HepG2 (cell line): ENCODE data around the gene RHOBTB3. TPM values are rescaled to one million over a fixed set of nuclear protein-coding genes. Genes with fewer than 3 reads are reported as not detected.

Experiments
- ATAC-seq: fragments of 200-7000 bp; cut with Tn5 transposase; 3 replicates; pipeline ENCODE4 v1.9.1; 2020; ENCODE audit warnings: mild to moderate bottlenecking, moderate library complexity
- BruUV-seq: library from RNA; stranded (reverse); fragments of 400-500 nt; replicated peaks from 2 replicates; lab custom pipeline; 2021; lab: Mats Ljungman, UMichigan
- CTCF ChIA-PET: fragments of 300-600 bp; formaldehyde crosslinking; extraction: SDS; loops from one replicate; lab custom pipeline; 2021; ENCODE audit warnings: low total read pairs, inconsistent platforms, low intra/inter-chr PET ratio; lab: Yijun Ruan, JAX
- POLR2A ChIA-PET: fragments of 350-600 bp; sonication (Branson Sonifier 250); formaldehyde crosslinking; loops from one replicate; lab custom pipeline; 2020; ENCODE audit warnings: antibody characterized with exemption, inconsistent platforms; lab: Yijun Ruan, JAX
- DNase-seq: peaks from one replicate; pipeline ENCODE4 v3.0.0-alpha.2; 2015; ENCODE audit warnings: low spot score
- FAIRE-seq: peaks from 3 replicates; lab custom pipeline; 2011; peaks lifted over from hg19 to GRCh38; lab: Jason Lieb, UNC
- H2AFZ ChIP-seq: one replicate; pipeline ENCODE4 v1.6.1; 2011; ENCODE audit warnings: low read length, inconsistent platforms
- H3K27ac ChIP-seq: fragments of 300-600 bp; 3 replicates; pipeline ENCODE4 v1.8.0; 2011; ENCODE audit warnings: mixed run types, mild to moderate bottlenecking, mixed read lengths, low read length, inconsistent platforms; ENCODE audit not compliant: insufficient read depth; ENCODE audit errors: extremely low read length
- H3K27me3 ChIP-seq, 2 experiments: fragments of 200-600 bp in 1 of 2; 2 replicates in 1 of 2; 3 replicates in 1 of 2; pipeline versions ENCODE4 v1.6.0 to v1.8.0; 2011; ENCODE audit warnings: low read length in 2 of 2, mild to moderate bottlenecking in 2 of 2, moderate library complexity in 2 of 2, inconsistent platforms in 1 of 2; ENCODE audit not compliant: insufficient read depth in 2 of 2, control insufficient read depth in 1 of 2
- H3K36me3 ChIP-seq, 2 experiments: fragments of 200-600 bp in 1 of 2; replicated peaks in 1 of 2; 2 replicates in 1 of 2; 3 replicates in 1 of 2; pipeline versions ENCODE4 v1.5.1 to v1.8.0; 2011; ENCODE audit warnings: low read length in 2 of 2, inconsistent platforms in 1 of 2; ENCODE audit not compliant: insufficient read depth in 2 of 2, control insufficient read depth in 1 of 2
- H3K4me1 ChIP-seq: 2 replicates; pipeline ENCODE4 v1.5.1; 2012; ENCODE audit warnings: low read length, inconsistent platforms; ENCODE audit not compliant: insufficient read depth
- H3K4me2 ChIP-seq: 2 replicates; pipeline ENCODE4 v1.6.0; 2011; ENCODE audit warnings: low read depth, low read length, inconsistent platforms
- H3K4me3 ChIP-seq, 3 experiments: fragments of 200-600 bp in 1 of 3; sonication (generic), shearing (Covaris generic) in 1 of 3; replicated peaks in 1 of 3; 2 replicates each; pipeline ENCODE4 v1.5.1; 2011 to 2016; ENCODE audit warnings: low read length in 3 of 3, inconsistent platforms in 2 of 3, low read depth in 2 of 3, mild to moderate bottlenecking in 2 of 3, control low read depth in 1 of 3, mixed read lengths in 1 of 3; ENCODE audit not compliant: insufficient read depth in 1 of 3
- H3K79me2 ChIP-seq: one replicate; pipeline ENCODE4 v1.6.1; 2011; ENCODE audit warnings: low read length, inconsistent platforms; ENCODE audit not compliant: insufficient read depth
- H3K9ac ChIP-seq: 2 replicates; pipeline ENCODE4 v1.6.0; 2011; ENCODE audit warnings: mild to moderate bottlenecking, low read depth, low read length, inconsistent platforms; ENCODE audit not compliant: insufficient read depth
- H3K9me3 ChIP-seq: 2 replicates; pipeline ENCODE4 v1.5.1; 2012; ENCODE audit warnings: mild to moderate bottlenecking, low read length
- H4K20me1 ChIP-seq: 2 replicates; pipeline ENCODE4 v1.6.0; 2011; ENCODE audit warnings: inconsistent platforms, mild to moderate bottlenecking, low read length, moderate library complexity; ENCODE audit not compliant: insufficient read depth
- ARID5B ChIP-seq: IDR thresholded peaks from 2 replicates; pipeline ENCODE4 v1.4.0; 2020; ENCODE audit warnings: mild to moderate bottlenecking, missing genetic modification reagents
- ATF4 ChIP-seq, 2 experiments: fragments of 450-650 bp in 1 of 2; sonication (generic) in 1 of 2; formaldehyde crosslinking; IDR thresholded peaks; 2 replicates each; pipeline versions ENCODE4 v1.5.0 to v1.8.0; 2020 to 2022; ENCODE audit warnings: mild to moderate bottlenecking in 1 of 2, missing genetic modification reagents in 1 of 2
- FOXM1 ChIP-seq: sonication (generic); formaldehyde crosslinking; IDR thresholded peaks from 2 replicates; pipeline ENCODE4 v1.5.0; 2020; ENCODE audit warnings: missing genetic modification reagents
- HNRNPH1 ChIP-seq: fragments of 200-400 bp; formaldehyde crosslinking; optimal IDR thresholded peaks from 2 replicates; pipeline ENCODE3; 2017; ENCODE audit warnings: mild to moderate bottlenecking, low read depth, low read length
- LCORL ChIP-seq, 2 experiments: fragments of 450-650 bp in 1 of 2; sonication (generic) in 1 of 2; formaldehyde crosslinking in 1 of 2; IDR thresholded peaks; 2 replicates each; pipeline versions ENCODE4 v1.5.0 to v1.6.1; 2017 to 2020; ENCODE audit warnings: antibody characterized with exemption in 1 of 2, missing genetic modification reagents in 1 of 2
- NFIB ChIP-seq: sonication (generic); formaldehyde crosslinking; IDR thresholded peaks from 2 replicates; pipeline ENCODE4 v1.9.0; 2021; ENCODE audit warnings: missing genetic modification reagents, mild to moderate bottlenecking, borderline replicate concordance
- PBX2 ChIP-seq: IDR thresholded peaks from 2 replicates; pipeline ENCODE4 v1.6.1; 2016; ENCODE audit warnings: control low read depth
- SP1 ChIP-seq, 2 experiments: fragments of 450-650 bp in 1 of 2; sonication (generic) in 1 of 2; formaldehyde crosslinking in 1 of 2; IDR thresholded peaks; 2 replicates each; pipeline versions ENCODE4 v1.4.0 to v1.6.1; 2016 to 2020; ENCODE audit warnings: missing genetic modification reagents in 1 of 2
- ZNF430 ChIP-seq: sonication (generic); formaldehyde crosslinking; IDR thresholded peaks from 2 replicates; pipeline ENCODE4 v1.9.0; 2021; ENCODE audit warnings: mild to moderate bottlenecking, missing genetic modification reagents
- ZNF768 ChIP-seq: sonication (generic); formaldehyde crosslinking; IDR thresholded peaks from 2 replicates; pipeline ENCODE4 v1.4.0; 2020; ENCODE audit warnings: missing genetic modification reagents
- WGBS: methylation state at CpG from one replicate; pipeline ENCODE4 v1.1.6; 2017; ENCODE audit warnings: low lambda C conversion rate; 5-methylcytosine and 5-hydroxymethylcytosine counted together
- in situ Hi-C: cut with HindIII; loops from 2 replicates; pipeline ENCODE4 v1.10.0; 2017; ENCODE audit warnings: low pct_unique_long_range_greater_than_20kb; ENCODE audit not compliant: extremely low pct_ligation_motif_present
- intact Hi-C: fragments of 100-400 bp; cut with micrococcal nuclease; formaldehyde crosslinking; loops from one replicate; pipeline ENCODE4 v1.10.0; 2022; ENCODE audit not compliant: unreplicated experiment
- polyA plus RNA-seq, 8 experiments: library from polyadenylated mRNA; depleted of rRNA in 3 of 8; stranded (reverse) in 7 of 8; unstranded in 1 of 8; fragments of >200 nt; fragmentation: Illumina TruSeq in 4 of 8; extraction: Trizol in 4 of 8; gene quantifications; 2 replicates each; pipeline versions ENCODE4 v1.2.1 to v1.2.3, GENCODE V29; 2011 to 2016; ENCODE audit warnings: low read depth in 4 of 8, missing spikeins in 1 of 8, mixed read lengths in 1 of 8; ENCODE audit not compliant: insufficient read depth in 1 of 8
- total RNA-seq, 5 experiments: library from RNA; depleted of rRNA; stranded (reverse); fragments of >200 nt; fragmentation: Illumina TruSeq; extraction: Trizol; gene quantifications; 2 replicates each; pipeline ENCODE4 v1.2.3, GENCODE V29; 2016; ENCODE audit warnings: low read depth in 1 of 5

Gene RHOBTB3
- total and polyA plus RNA-seq, 2 of the 13 experiments (the other 11 are each of a cell fraction or from before 2014, with no cell fraction given), result 31.6 to 35.4 TPM

GRCh38 chr5:95763941-95764340 is 32.8 kb downstream of the RHOBTB3 start (continued):
- no peak for TF ChIP-seq ARID5B (CRISPR knock-in tag)
- no peak for TF ChIP-seq ZNF430 (CRISPR knock-in tag)
- TF ChIP-seq HNRNPH1, result no peak
- TF ChIP-seq, all 625 proteins: peak for 0

GRCh38 chr5:95768731-95769130 is 37.6 kb downstream of the RHOBTB3 start:
- ChIA-PET CTCF (no interaction called here), POLR2A (interaction anchor here (0.8 to 4.4 kb wide), 3 partner anchors 8 to 54 kb away, joined by 3 to 16 read pairs (median 3); partner anchors contain the start of gene GLRX)
- no peak overlapping the region for H2AFZ ChIP-seq
- WGBS, result 98% methylated on average over 8 of the region's 9 CpGs
- intact Hi-C loops, result no loop called here
- no peak overlapping the region for H3K4me3 ChIP-seq
- TF ChIP-seq ATF4 (CRISPR knock-in tag; IDR thresholded peaks at IDR 0.05), result no peak
- TF ChIP-seq FOXM1, result no peak
- no peak for TF ChIP-seq SP1 (IDR thresholded peaks at IDR 0.05)
- no peak for TF ChIP-seq SP1 (CRISPR knock-in tag; IDR thresholded peaks at IDR 0.05)
- no peak for TF ChIP-seq LCORL (IDR thresholded peaks at IDR 0.05)
- no peak for TF ChIP-seq LCORL (CRISPR knock-in tag; IDR thresholded peaks at IDR 0.05)
- TF ChIP-seq NFIB (CRISPR knock-in tag), result no peak
- no peak for TF ChIP-seq PBX2
- no peak for TF ChIP-seq ZNF768 (CRISPR knock-in tag)
- no peak overlapping the region for H3K9ac ChIP-seq
- H4K20me1 ChIP-seq, result no peaks in the 10 kb centered on the region
- H3K79me2 ChIP-seq, result no peaks in the 10 kb centered on the region
- peaks cover 0 to 13% of the 10 kb centered on the region in 2 experiments; a peak in 2 of 5 replicates for H3K36me3 ChIP-seq
- no peak overlapping the region for H3K4me2 ChIP-seq
- H3K27ac ChIP-seq, result no peak overlapping the region
- FAIRE-seq (no peak), ATAC-seq (no peak), DNase-seq (no peak)
- no peaks in the 10 kb centered on the region for H3K27me3 ChIP-seq
- no TSS peak for BruUV-seq
- H3K9me3 ChIP-seq, result no peaks in the 10 kb centered on the region
- H3K4me1 ChIP-seq, result peaks cover 24% of the 10 kb centered on the region
- in situ Hi-C loops, result no loop called here
